ENCODE data around the gene ADGRB3.

DNA sequence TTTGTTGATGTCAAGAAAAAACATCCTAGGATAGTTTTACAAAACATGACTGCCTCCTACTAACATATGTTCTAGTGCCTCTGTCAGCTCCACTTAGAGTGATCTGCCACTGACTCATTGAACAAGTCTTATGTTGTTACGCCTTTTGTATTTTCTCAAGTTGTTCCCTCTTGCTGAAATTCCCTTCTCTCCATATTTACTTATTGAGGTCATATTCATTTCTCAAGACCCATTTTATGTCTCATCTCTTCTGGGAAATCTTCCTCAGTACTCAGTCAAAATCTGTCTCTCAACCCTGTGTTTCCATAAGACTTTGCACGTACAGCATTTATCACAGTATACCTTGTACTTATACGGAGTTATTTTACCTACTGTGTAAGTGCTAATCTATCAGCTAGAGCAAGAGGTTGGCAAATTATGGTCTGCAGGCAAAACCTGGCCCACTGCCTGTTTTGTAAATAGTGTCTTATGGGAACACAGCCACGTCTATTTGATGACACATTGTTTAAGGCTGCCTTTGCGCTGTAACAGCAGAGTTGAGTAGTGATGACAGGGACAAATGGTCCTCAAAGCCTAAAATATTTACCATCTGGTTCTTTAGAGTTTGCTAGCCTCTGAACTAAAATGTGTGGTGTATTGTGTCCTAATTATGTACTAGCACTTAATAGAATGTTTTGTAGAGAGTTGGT lies 83.4 kb downstream of the ADGRB3 start:
- no peak for TF ChIP-seq CTCF (IDR thresholded peaks at IDR 0.05)
- no peak for TF ChIP-seq POLR2A (IDR thresholded peaks at IDR 0.05)
- no peak for TF ChIP-seq POLR2AphosphoS5 (IDR thresholded peaks at IDR 0.05)
